HG03103 (cell line): ENCODE results near the gene TMEM63A.
"Not testable (repeated sequence)": the region's sequence is repeated elsewhere in the genome, so short reads cannot be mapped to it uniquely, and the experiment has no call there.

Experiments used
- ATAC-seq: cut with Tn5 transposase; IDR thresholded peaks from one replicate; pipeline ENCODE4 v1.9.1; 2021; ENCODE audit warnings: low read depth; ENCODE audit not compliant: unreplicated experiment

TMEM63A gene

GRCh38 chr1:225823811-225824261 lies 58.3 kb downstream of the TMEM63A start:
- no peak for ATAC-seq

GRCh38 chr1:225822655-225823403 lies 59.4 kb downstream of the TMEM63A start:
- ATAC-seq: no peak

GRCh38 chr1:225820522-225821120 lies 61.6 kb downstream of the TMEM63A start:
- ATAC-seq: no peak

GRCh38 chr1:225819346-225820192 lies 62.6 kb downstream of the TMEM63A start:
- ATAC-seq: no peak

- ATAC-seq: no peak
Measured at GRCh38 chr1:225818229-225818628, 64.0 kb downstream of the TMEM63A start.

- ATAC-seq: no peak
Measured at GRCh38 chr1:225817611-225818061, 64.5 kb downstream of the TMEM63A start.

GRCh38 chr1:225816643-225817538 lies 65.3 kb downstream of the TMEM63A start:
- ATAC-seq: no peak

- no peak for ATAC-seq
Measured at GRCh38 chr1:225815526-225816178, 66.5 kb downstream of the TMEM63A start.

- ATAC-seq: not testable (repeated sequence)
Measured at GRCh38 chr1:225815090-225815489, 67.1 kb downstream of the TMEM63A start.

GRCh38 chr1:225814381-225814780 lies 67.8 kb downstream of the TMEM63A start:
- ATAC-seq: no peak

GRCh38 chr1:225813214-225813964 lies 68.8 kb downstream of the TMEM63A start:
- no peak for ATAC-seq

GRCh38 chr1:225812488-225813213 lies 69.5 kb downstream of the TMEM63A start:
- no peak for ATAC-seq

- no peak for ATAC-seq
Measured at GRCh38 chr1:225811622-225812487, 70.3 kb downstream of the TMEM63A start.

- not testable (repeated sequence) for ATAC-seq
Measured at GRCh38 chr1:225810579-225811538, 71.3 kb downstream of the TMEM63A start.

GRCh38 chr1:225809842-225810578 lies 72.2 kb downstream of the TMEM63A start, which contains the start of gene EPHX1:
TSS of gene EPHX1 (plus strand) at chr1:225810124. CDS start at chr1:225828730, 18,606 bp downstream.
- ATAC-seq: peak; percentile 92
